CD4-positive, alpha-beta T cell treated with Interleukin-4 for 1 hour (primary cell): Measurements from ENCODE around the gene ZNF324.
"Not testable (repeated sequence)": the region's sequence is repeated elsewhere in the genome, so short reads cannot be mapped to it uniquely, and the experiment has no call there.

Experiments used
- DNase-seq, 2 donors: peaks; one replicate each; pipeline ENCODE4 v3.0.0-alpha.2; 2020 to 2022

The ZNF324 gene

GRCh38 chr19:58507602-58508223 lies 40.8 kb downstream of the ZNF324 start:
- not testable (repeated sequence) for DNase-seq

GRCh38 chr19:58509731-58510083 lies 42.8 kb downstream of the ZNF324 start:
- DNase-seq = no peak

GRCh38 chr19:58510084-58510862 lies 43.4 kb downstream of the ZNF324 start:
- no peak for DNase-seq

GRCh38 chr19:58511353-58512208 lies 44.7 kb downstream of the ZNF324 start, which contains the start of gene SLC27A5:
Gene SLC27A5, minus strand, starts transcription at chr19:58511992. Its CDS starts 37 bp downstream, at chr19:58511955.
- DNase-seq = no peak

GRCh38 chr19:58513213-58513693 lies 46.4 kb downstream of the ZNF324 start:
- no peak for DNase-seq

GRCh38 chr19:58513694-58514563 lies 47.0 kb downstream of the ZNF324 start:
- DNase-seq = peak; percentile 93

GRCh38 chr19:58514564-58515022 lies 47.7 kb downstream of the ZNF324 start:
- DNase-seq = no peak

- no peak for DNase-seq
Observed at GRCh38 chr19:58515259-58515658, 48.4 kb downstream of the ZNF324 start.

GRCh38 chr19:58516246-58516836 lies 49.5 kb downstream of the ZNF324 start:
- DNase-seq = no peak

GRCh38 chr19:58516964-58517833 lies 50.3 kb downstream of the ZNF324 start:
- no peak for DNase-seq

GRCh38 chr19:58518256-58519086 lies 51.6 kb downstream of the ZNF324 start:
- DNase-seq = no peak

- peak; percentile 52 to 56 for DNase-seq
Observed at GRCh38 chr19:58519087-58519354, 52.1 kb downstream of the ZNF324 start.

- DNase-seq = peak; percentile 94
Observed at GRCh38 chr19:58519355-58520256, 52.7 kb downstream of the ZNF324 start, which contains the start of gene ZBTB45. Gene ZBTB45, minus strand, starts transcription at chr19:58519810. Its CDS starts 2,137 bp downstream, at chr19:58517673.

- DNase-seq = no peak
Observed at GRCh38 chr19:58520257-58520599, 53.3 kb downstream of the ZNF324 start.

GRCh38 chr19:58521651-58522050 lies 54.8 kb downstream of the ZNF324 start:
- no peak for DNase-seq

- no peak for DNase-seq
Observed at GRCh38 chr19:58522709-58523108, 55.8 kb downstream of the ZNF324 start.
